GM21515 (cell line): ENCODE data around the gene PCGF2.
"Not testable (repeated sequence)": the region's sequence is repeated elsewhere in the genome, so short reads cannot be mapped to it uniquely, and the experiment has no call there.

ENCODE experiments used
- ATAC-seq: cut with Tn5 transposase; IDR thresholded peaks from one replicate; pipeline ENCODE4 v1.9.1; 2021; ENCODE audit not compliant: unreplicated experiment

PCGF2 gene

DNA sequence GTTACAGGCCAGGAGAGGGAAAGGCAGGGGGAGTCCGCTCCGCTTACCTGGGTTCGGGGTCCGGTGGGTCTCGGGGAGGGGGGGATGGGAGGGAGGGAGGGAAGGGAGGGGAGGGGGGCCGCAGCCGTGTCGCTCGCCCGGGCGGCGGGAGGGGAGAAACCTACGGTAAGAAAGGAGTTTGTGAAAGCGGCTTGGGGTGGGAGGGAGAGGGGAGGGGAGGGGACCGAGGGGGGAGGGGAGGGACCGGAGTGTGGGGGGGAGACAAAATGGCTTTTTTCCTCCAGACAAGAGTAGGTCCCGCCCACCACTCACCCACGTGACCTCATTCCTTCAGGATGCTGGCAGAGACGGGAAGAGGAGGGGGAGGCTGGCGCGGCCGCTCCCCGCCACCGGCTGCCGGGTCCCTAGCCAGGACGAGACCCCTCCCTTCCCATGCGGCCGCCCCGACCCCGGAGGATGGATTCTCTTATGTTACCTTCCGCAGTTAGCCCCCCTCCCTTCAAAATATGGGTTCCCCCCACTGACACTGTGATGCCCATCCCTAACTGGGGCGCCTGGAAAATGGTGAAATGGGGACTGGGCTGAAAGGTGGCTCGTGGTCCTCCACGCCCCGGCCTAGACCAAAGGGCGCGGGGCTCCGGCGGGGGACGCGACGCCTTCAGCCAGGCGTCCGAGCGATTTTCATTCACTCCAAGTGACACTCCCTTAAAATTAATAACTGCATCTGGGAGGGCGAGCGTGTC, at the start of gene PCGF2:
TSS of gene PCGF2 (minus strand) at position 188 of the 743 bp plus-strand sequence. CDS start 7,934 bp downstream, outside the sequence.
- ATAC-seq = no peak

DNA sequence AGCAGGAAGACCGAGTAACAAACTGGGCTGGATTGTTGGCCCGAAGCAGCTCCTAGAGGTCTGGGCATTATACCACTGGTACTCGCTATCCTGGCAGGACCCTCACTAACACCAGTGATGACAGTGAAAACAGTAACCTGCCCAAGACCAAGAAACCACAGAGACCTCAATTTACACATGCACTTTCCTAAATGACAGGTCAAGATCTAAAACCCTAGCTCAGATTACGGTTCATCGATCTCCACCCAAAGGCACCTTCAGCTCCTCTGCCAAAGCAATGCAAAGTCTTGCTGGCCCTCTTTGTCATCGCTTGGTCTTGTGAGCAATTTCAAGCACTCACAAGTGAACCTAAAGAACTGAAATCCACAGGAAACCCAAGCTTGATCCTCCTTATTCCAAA, 49.7 kb upstream of the PCGF2 start:
- ATAC-seq = no peak

DNA sequence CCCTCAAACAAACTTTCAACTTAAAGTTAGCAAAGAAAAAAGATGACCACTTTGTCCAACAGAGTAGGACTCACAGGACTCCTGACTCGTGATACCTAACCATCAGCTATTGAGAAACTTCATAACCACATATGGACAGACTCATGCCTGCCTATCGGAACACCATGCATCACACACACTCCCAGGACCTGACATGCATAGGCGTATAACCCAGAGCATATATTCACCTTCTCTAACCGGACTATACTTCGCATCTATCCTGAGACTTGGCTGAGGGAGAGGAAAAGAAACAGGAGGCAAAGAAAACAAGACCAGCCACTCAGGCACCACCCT, 49.0 kb upstream of the PCGF2 start:
- no peak for ATAC-seq

DNA sequence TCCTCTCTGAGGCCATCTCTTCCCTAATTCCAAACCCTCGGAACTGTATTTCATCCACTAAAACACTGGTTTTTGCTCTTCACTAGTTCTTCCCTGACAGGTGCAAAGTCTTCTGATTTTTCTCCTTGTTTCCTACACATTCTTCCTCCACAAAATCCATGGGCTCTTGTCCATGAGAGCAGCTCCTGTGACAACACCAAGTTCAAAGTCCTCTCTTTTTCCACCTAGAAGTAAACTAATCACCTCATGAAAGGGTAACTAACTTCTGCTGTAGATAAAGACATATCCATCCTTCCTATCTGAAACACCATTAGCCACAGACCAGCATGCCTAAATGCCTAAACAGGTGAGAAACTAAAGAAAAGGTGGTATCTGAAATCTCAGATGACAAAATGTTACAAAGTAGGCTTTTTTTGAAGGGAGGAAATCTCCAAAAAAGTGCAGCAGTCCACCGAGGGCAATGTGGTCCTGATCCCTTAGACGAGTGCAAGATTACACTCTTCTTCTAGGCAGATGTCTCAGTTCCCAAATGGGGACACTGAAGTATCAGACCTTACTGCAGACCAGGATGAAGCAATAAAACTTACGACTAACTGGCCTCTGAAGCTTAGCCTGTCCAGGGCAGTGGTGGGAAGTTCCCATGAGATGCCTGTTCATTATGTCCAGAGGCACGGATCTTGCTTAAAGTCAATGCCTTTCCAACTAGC, 48.5 kb upstream of the PCGF2 start:
- no peak for ATAC-seq

DNA sequence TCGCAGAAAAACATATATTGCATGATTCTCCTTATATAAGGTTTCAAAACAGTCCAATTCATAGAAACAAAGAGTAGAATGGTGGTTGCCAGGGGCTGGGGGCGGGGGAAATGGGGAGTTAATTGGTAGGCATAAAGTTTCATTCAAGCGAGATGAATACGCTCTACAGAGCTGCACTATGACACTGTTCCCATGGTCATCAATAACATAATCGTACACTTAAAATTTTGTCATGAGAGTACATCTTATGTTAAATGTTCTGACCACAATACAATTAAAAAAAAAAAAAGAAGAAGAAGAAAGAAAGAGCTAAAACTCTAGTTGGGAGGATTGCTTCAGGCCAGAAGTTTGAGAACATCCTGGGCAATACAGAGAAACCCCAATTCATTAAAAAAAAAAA, 46.1 kb upstream of the PCGF2 start:
- ATAC-seq = no peak

DNA sequence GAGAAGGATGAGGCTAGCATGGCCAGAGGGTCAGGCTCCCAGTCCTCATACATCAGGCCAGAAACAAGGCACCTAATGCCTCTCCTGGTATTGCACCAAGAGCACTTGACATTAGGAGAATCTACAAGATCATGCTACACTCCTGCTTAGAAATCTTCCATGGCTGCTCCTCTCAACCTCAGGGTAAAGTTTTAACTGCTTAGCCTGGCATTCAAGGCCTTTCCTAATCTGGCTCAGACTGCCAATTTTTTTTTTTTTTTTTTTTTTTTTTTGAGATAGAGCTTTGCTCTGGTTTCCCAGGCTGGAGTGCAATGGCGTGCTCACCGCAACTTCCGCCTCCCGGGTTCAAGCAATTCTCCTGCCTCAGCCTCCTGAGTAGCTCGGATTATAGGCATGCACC, 43.0 kb upstream of the PCGF2 start:
- no peak for ATAC-seq

DNA sequence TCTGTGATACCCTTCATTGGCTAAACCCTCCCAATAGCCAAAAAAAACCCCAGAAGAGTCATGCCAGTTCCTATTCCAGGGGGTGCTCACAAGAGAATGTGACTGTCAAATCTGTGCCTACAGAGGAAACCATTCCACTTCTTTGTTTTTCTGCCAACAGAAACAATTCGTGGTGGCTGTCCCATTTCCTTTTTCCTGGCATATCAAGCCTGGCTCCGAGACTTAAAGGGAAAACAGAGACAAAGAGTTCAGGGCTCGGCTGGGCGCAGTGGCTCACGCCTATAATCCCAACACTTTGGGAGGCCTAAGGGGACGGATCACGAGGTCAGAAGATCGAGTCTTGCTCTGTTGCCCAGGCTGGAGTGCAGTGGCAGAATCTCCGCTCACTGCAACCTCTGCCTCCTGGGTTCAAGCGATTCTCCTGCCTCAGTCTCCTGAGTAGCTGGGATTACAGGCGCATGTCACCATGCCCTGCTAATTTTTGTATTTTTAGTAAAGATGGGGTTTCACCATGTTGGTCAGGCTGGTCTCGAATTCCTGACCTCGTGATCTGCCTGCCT, 42.1 kb upstream of the PCGF2 start:
- ATAC-seq = not testable (repeated sequence)

DNA sequence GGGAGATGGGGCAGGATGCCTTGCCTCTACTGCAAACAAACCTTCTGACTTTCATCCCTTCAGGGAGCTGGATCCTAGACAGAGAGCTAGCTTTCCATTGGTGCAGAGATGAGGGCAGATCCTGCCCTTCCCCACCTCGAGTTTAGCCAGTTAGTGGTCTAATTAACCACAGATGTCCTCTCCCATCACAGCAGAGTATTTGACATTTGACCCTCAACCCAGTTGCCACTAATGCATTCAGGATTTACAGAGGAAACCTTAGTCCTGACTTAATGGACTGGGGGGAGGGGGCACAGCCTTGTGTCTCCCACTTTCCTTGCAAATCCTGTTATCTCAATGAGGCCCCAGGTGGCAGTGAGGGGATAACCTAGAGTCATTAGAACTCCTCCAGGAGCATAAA, 41.0 kb upstream of the PCGF2 start:
- ATAC-seq = no peak

DNA sequence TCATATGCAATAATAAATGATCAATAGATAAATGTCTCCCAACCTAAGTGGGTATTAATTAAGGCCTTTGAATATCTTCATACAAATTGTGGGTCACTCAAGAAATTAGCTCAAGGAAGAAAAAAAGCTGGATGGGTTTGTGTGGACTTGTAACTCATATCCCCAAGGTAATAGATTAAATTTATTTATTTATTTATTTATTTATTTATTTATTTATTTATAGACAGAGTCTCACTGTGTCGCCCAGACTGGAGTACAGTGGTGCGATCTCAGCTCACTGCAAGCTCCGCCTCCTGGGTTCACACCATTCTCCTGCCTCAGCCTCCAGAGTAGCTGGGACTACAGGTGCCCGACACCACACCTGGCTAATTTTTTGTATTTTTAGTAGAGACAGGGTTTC, 39.9 kb upstream of the PCGF2 start:
- ATAC-seq = not testable (repeated sequence)

DNA sequence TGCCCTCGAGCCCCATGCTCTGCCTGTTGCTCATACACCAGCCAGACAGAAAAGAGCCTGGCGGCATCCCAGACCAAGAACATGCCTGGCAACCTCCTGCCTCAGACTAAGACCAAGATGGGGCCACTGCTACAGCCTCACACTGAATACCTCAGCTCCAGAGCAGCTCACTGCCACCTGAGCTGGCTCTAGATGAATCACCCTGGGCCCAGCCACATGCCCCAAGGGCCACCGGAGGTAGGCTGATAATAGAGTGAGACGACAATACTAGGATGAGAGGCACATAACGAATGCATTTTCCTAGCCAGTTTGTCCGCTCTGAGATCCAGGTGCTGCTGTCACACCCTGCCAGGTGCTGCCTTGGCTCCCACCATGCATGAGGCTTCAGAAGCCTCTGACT, 38.2 kb upstream of the PCGF2 start:
- ATAC-seq = no peak

DNA sequence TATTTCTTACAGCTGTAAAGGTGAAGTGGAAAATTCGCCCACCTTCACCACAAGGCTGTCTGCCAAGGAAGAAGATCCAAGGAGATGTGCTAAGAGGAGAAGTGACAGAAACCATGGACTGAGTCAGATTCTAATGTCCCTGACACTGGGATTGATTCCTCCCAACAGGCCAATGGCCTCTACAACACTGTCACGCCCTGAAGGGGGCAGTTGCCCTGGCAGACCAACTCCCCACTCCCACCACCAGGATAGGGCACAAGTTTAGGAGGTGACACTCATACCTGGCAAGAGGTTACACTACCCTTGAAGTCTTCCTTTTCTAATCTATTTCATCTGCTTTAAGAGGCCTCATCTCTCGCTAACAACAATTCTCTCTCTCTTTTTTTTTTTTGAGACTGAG, 35.1 kb upstream of the PCGF2 start:
- ATAC-seq = no peak

DNA sequence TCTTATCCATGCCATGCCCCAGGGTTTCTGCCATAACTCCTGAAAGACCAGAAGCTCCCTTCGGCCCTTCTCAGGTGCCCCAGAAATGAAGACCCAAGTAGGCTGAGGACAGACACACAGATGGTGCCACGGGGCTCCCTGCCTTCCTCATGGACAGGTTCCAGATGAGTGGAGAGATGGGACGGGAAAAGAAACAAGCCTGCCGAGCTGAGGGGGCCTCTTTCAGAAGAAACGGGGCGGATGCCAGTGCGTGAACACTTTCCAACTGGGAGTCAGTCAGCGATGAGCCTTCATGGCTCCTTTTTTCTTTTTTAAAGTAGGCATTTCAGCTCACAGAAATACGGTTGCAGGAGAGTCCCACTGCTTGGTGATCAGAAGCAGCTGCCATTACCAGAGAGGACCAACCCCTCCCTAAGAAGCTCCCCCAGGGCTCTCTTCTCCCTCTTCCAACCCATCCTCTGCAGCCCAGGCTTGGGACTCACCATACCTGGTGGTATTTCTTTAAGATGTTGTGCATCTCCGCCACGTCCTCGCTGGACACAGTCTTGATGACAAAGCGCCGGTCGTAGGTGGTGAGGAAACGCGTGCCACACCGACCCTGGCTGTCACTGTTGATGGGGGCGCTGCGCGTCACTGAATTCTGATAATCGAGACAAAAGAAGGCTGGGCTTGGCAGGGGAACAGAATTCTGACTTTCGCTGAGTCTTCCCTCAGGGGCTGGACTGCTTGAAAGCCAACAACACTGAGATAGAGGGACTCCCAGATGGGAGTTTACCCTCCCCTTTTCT, 32.0 kb upstream of the PCGF2 start:
- no peak for ATAC-seq

DNA sequence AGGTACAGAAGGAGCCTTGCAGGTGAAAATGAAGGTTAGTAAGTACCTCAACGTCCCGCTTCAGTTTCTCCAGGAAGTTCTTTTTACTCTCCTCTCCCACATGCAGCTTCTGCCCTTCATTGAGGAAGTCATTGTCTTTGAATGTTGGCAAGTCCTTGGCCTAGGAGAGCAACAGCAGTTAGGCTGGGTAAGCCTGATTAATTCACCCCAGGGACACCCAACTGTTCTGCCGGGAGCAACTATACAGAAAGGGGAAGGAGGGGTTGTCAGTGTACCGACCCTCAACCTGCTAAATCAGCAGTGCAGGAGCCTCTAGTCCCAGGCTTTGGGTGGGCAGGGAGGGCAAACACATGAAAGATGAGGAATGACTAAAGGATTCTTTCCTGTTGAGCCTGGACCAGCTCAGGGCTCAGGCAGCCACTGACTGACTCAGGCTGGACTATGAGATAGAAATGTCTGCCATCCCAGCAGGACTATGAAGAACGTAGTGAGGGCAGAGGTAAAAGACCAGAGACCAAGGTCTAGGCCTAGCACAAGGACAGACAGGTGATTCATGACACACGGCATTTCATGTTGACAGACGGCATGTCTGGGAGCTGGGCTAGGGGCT, 29.6 kb upstream of the PCGF2 start:
- no peak for ATAC-seq

DNA sequence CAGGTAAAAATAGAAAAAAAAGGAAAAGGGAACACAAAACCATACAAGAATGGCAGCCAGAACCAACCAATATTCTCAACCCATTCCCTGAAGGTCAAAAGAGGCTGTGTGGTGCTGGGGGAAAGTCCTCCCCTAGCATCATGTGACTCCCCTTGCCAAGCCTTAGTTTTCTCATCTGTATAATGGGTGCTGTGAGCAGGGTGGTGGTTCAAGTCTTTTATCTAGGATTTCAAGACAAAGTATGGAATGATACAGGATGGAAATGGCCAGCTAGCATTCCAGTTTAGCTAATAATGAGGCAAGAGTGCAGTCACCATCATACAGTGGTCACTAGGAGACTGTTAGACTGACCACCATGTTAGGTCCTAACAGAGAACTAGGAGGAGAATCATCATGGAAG, 25.1 kb upstream of the PCGF2 start:
- ATAC-seq = no peak

DNA sequence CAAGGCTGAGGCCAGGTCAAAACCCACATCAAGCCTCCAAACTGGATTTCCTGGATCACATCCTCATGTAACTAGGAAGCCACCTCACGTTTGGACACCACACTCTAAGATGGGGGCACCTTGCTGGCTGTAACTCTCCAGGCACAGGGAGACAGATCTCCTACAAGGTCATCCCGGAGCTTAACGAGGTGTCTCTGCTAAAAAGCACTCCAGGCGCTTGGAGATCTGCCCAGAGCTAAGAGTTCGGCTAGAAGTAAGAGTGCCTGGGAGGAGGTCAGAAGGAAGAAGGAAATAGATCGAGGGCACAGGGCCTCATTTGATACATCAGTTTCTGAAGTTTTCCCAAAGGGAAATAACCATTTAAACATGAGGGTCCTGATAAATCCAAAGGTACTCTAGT, 20.3 kb upstream of the PCGF2 start:
- ATAC-seq = no peak

DNA sequence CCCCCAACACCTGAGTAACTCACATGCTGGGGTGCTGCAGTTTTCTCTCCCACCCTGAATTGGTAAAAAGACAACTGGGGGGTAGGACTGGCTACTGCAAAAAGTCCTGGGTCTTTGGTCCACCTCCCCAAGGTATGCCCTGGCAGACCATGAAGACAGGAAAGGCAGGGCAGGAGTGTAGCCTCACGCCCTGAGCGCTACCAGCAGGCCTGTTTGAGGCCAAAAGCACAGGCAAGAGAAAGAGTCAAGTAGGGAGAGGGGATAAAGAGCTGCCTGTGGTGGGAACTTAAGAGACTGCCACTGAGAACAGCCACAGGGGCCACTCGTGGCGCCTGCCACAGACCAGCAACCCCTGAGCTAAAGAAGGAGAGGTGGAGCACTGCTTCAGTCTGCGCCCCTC, 18.2 kb upstream of the PCGF2 start:
- ATAC-seq = no peak

DNA sequence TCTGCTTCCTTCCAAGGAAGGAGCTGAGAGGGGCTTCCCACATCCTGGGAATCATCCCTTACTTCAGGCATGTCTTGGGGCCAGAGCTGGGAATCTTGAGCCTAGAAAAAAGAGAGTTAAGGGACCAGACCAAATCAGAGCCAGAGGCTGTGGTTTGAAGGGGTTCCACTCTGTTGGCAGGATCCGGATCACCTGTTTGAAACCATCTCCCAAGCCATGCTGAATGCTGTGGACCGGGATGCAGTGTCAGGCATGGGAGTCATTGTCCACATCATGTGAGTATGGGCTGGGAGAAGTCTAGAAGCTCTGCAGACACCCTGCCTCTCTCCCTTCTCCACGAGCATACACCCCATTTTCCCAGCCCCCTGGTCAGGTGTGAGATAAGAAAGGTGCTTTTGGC, 14.1 kb upstream of the PCGF2 start:
- no peak for ATAC-seq

DNA sequence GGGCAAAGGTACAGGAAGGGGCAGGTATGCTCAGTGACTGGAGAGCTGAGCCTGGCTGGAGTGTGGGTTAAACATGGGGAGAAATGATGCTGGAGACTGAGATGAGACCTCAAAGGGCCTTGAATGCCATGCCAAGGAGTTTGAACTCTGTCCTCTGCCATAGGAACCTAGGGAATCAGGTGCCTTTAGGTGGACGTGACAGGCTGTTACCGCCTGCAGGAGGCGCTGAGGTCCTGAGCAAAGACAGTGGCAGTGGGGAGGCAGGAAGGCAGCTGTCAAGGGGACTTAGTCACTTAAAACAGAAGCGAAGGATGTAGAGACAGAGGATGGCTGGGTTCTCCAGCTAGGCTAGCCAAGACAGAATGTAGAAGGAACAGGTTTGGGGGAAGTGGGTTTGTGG, 13.5 kb upstream of the PCGF2 start:
- ATAC-seq = no peak

DNA sequence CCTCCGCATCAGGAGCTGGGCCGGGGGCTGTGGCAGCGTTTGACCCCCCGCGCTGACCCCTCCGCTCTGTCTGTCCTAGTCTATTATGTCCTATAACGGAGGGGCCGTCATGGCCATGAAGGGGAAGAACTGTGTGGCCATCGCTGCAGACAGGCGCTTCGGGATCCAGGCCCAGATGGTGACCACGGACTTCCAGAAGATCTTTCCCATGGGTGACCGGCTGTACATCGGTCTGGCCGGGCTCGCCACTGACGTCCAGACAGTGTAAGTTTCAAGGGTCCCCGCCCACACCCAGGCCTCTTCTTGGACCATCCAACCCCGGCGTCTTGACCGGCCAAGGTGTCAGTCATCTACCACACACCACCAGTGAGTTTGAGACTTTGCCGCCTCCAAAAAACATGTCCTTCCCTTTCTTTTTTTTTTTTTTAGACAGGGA, 5.0 kb upstream of the PCGF2 start:
- no peak for ATAC-seq

DNA sequence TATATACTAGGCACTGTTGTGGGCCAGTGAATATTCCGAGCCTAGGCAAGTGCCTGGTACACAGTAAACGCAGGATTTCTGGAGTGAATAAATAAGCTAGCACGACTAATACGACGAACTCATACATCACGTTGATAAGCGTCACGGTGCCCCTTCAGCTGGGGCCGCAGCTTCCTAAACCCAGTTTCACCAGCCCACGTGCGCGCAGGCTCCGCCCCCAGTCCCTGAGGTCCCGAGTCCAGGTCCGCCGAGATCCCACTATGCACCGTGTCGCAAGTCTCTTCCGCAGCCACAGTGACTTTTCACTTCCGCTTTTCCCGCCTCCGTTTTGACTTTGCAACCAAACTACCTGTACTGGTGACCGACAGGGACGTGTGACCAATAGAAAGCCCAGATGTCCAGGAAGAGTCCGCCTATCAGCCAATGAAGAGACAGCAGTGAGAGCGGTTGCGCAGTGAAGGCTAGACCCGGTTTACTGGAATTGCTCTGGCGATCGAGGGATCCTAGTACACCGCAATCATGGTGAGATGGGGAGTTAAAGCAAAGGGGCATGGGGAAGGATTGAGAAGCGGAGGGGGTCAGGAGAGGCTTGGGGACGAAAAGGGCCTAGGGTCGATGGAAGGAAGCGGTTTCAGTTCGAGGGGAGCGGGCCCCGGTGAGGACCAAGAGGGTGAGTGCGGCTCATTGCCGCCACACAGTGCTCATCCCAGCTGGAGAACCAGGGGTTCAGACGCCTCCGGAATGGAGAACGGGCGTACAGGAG, 4.4 kb upstream of the PCGF2 start, which contains the start of gene PSMB3:
TSS of gene PSMB3 (plus strand) at position 434 of the 763 bp plus-strand sequence. CDS start at position 520, 86 bp downstream.
- peak; percentile 80 for ATAC-seq
